Measurements from ENCODE around the gene LRRC66.

The LRRC66 gene

GRCh38 chr4:52012651-52013050, 7.5 kb downstream of the LRRC66 start:
- DNase-seq, result no peak

- DNase-seq, result no peak
These were observed 9.2 kb downstream of the LRRC66 start for GRCh38 chr4:52010986-52011385.

- DNase-seq, result no peak
These were observed 13.3 kb downstream of the LRRC66 start for GRCh38 chr4:52006887-52007286.

GRCh38 chr4:52005604-52006273, 14.4 kb downstream of the LRRC66 start:
- DNase-seq, result no peak

- no peak for DNase-seq
These were observed 15.7 kb downstream of the LRRC66 start for GRCh38 chr4:52004414-52004813.

GRCh38 chr4:52001616-52002015, 18.5 kb downstream of the LRRC66 start:
- DNase-seq, result no peak

GRCh38 chr4:51999250-51999649, 20.9 kb downstream of the LRRC66 start:
- DNase-seq, result no peak

- DNase-seq, result no peak
These were observed 21.3 kb downstream of the LRRC66 start for GRCh38 chr4:51998837-51999236.

- DNase-seq, result no peak
These were observed 22.5 kb downstream of the LRRC66 start for GRCh38 chr4:51997647-51998046.

- no peak for DNase-seq
These were observed 24.4 kb downstream of the LRRC66 start for GRCh38 chr4:51995647-51996220.

- no peak for DNase-seq
These were observed 54.3 kb downstream of the LRRC66 start for GRCh38 chr4:51965862-51966261.

GRCh38 chr4:51963841-51964517, 56.2 kb downstream of the LRRC66 start:
- DNase-seq, result no peak

- no peak for DNase-seq
These were observed 59.7 kb downstream of the LRRC66 start for GRCh38 chr4:51960486-51960885.

- no peak for DNase-seq
These were observed 61.8 kb downstream of the LRRC66 start for GRCh38 chr4:51958199-51958968.

All from NCI-H2107 (cell line).